NCI-H2081 (cell line): ENCODE data around the gene WDFY2.
"Not testable (repeated sequence)": the region's sequence is repeated elsewhere in the genome, so short reads cannot be mapped to it uniquely, and the experiment has no call there.

ENCODE experiments used
- DNase-seq, 2 experiments: peaks; one replicate each; lab custom pipeline; 2025; lab: John Stamatoyannopoulos, UW

WDFY2 gene

DNA sequence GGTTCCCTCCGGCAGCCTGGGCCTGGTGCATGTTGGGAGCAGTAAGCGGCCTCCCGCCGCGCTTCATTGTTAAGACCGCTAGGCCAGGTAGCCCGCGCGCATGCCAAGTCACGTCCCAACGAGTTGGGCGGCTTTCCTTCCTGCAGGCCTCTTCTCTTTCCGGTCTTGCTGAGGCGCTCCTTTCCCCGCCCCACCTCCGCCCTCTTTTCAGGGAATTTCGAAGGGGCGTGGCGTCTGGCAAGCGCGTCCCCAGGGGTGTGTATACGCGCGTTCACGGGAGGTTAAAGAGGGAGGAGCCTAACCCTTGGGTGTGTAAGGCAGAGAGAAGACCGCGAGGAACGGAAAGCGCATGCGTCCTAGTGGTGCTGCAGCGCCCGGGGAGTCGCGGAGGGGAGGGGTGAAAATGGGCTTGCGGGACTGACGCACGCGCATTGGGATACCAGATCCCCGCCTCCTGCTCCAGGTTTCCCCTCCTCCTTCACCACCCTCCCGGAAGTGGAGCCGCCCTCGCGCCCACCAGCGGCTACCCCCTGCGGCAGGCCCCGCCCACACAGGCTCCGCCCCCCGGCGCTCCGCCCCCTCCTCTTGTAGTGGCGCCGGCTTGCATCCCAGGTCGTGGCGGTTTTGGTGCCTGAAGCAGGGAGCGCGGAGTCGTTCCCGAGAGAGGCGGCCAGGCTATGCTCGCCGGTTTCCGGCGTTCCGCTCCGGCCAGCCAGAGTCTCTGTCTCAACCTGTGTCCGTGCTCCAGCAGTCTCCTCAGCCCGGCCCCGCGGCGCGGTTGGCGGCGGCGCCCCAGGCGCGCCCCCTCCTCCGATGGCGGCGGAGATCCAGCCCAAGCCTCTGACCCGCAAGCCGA lies at the start of gene WDFY2:
Gene WDFY2, plus strand, starts transcription at position 588 of the 856 bp plus-strand sequence. Its CDS starts 226 bp downstream, at position 814.
- peak; percentile 99 to 100 for DNase-seq

- no peak for DNase-seq
These were observed 45.6 kb upstream of the WDFY2 start for GRCh38 chr13:51538591-51539179.

DNA sequence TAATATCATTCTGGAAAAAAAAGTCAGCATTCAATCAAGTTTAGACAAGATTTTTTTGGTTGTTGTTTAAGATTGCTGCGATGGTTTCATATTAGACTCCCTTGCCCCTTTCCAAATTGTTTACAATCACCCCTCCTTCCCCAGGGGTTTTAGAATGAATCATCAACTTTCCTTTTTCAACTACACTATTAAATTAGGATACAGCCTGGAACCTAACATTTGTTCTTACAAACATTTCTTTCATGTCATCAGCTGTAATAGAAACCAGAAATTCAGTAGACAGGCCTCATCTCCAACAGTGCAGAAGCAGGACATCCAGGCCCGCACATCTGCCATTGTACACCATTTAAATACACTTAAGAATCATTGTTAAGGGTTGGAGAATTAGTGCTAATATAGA lies 44.4 kb upstream of the WDFY2 start:
- DNase-seq = no peak

- no peak for DNase-seq
These were observed 43.2 kb upstream of the WDFY2 start for GRCh38 chr13:51541037-51541436.

DNA sequence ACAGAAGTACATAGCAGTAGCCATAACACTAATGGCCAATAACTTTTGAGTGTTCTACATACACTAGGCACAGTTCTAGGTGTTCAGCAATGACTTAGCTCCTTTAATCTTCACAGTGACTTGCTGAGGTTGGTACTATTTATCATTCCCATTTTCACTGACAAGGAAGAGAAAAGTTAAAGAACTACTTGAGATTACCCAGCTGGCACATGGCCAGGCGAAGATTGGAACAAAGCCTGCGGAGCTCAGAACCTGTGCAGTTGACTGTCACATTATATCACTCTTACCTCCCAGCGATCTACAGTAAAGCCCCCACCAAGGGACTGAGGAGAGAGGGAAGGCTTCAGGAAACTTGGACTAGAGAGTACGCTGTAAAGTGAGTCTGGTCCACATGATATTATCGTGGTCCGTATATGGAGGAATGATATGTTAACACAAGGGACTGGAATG lies 42.4 kb upstream of the WDFY2 start:
- no peak for DNase-seq

GRCh38 chr13:51542346-51543242 lies 41.7 kb upstream of the WDFY2 start:
- no peak for DNase-seq

GRCh38 chr13:51545446-51545845 lies 38.8 kb upstream of the WDFY2 start:
- not testable (repeated sequence) for DNase-seq

GRCh38 chr13:51547425-51548176 lies 36.7 kb upstream of the WDFY2 start:
- DNase-seq = no peak

DNA sequence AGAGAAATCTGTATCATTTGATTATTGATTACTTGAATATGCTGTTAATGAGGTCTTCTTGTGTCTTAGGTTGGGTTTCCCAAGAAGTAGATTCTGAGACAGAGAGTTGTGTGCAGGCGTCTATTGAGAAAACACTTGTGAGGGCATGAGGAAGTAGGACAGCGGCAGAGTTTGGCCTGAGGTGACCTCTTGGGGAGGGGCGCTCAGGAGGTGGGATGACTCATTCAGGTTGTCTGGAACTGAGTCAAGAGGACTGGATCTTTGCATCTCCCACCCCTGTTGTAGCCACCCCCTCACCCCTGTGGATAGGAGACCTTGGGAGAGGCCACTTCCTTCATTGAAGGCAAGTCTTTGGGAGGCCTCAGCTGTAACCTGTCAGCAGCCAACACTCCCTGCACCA lies 35.2 kb upstream of the WDFY2 start:
- no peak for DNase-seq

GRCh38 chr13:51549593-51549992 lies 34.7 kb upstream of the WDFY2 start:
- no peak for DNase-seq

DNA sequence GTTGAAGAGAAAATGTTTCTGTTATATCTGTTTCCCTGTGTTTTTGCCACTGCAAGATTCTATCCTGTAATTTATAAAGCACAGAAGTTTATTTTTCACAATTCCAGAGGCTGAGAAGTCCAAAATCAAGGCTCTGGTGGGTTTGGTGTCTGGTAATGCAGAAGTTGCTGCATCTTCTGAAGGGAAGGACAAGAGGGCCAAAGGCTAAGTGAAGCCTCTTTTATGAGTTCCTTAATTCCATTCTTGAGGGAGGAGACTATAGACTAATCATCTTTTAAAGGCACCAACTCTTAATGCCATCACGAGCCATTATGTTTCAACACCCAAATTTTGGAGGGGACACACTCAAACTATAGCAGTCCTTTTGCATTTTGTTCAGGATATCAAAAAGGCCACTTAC lies 34.1 kb upstream of the WDFY2 start:
- DNase-seq = no peak

GRCh38 chr13:51551416-51551815 lies 32.8 kb upstream of the WDFY2 start:
- no peak for DNase-seq

- no peak for DNase-seq
These were observed 32.2 kb upstream of the WDFY2 start for GRCh38 chr13:51552027-51552426.

- no peak for DNase-seq
These were observed 30.7 kb upstream of the WDFY2 start for GRCh38 chr13:51553531-51553930.

DNA sequence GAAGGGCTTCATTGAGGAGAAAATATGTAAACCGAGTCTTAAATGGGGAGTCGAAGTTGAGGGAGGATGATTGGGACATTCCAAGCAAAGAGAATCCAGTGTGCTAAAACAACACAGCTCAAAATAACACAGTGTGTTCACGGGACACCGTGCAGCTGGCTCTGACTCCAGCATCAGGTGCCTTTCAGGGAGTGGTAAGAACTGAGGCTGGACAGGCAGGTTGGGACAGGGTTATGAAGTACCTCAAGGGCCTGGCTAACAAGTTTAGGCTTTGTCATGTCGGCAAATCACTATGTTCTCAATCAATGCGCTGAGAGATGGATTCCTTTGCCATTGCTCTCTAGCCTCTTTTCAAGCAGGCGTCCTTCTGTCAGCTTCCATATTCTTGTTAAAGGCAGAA lies 27.5 kb upstream of the WDFY2 start:
- DNase-seq = no peak

- DNase-seq = no peak
These were observed 26.8 kb upstream of the WDFY2 start for GRCh38 chr13:51557438-51557837.

DNA sequence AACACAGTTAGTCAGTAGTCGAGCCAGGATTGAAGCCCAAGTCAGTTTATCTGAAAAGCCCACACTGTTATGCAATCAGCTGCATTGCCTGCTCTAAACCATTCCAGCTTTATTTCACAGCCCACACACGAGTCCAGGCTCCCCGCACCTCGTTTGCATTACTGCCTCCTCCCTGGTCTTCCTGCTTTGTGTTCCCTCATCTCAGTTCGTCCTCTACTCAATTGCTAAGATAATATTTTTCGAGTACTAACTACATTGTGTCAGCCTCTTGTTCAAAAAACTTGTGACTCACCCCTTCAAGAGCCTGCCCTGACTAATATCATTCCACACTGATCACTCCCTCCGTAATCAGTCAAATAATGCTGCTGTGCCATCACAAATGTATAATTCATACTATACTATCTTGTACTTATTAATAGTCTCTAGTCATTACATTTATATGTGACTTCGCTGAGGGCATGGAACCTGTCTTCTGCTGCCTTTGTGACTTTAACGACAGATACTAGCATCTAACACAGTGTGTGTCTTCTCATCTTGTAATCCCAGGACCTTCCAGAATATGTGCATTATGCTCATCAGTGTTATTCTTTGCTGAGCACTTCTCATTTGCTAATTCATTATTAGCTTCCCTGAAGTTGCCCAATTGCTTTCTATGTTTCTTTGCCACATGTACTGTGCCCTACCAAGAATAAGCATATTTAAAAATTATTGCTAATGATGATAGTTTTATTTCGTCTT lies 26.2 kb upstream of the WDFY2 start:
- no peak for DNase-seq

- no peak for DNase-seq
These were observed 24.1 kb upstream of the WDFY2 start for GRCh38 chr13:51559946-51560735.

GRCh38 chr13:51562011-51562671 lies 22.1 kb upstream of the WDFY2 start:
- no peak for DNase-seq

GRCh38 chr13:51564252-51564651 lies 20.0 kb upstream of the WDFY2 start:
- no peak for DNase-seq
